ENCODE measurements around the gene IGSF3.

- TF ChIP-seq CTCF (IDR thresholded peaks at IDR 0.05; ENCODE audit: poor library complexity) (no peak), EZH2phosphoT487 (IDR thresholded peaks at IDR 0.05; ENCODE audit: low read depth, severe bottlenecking, unreplicated experiment) (no peak)
Observed at GRCh38 chr1:116525440-116525839, 142.1 kb downstream of the IGSF3 start.
